ENCODE data around the gene DHRS9. TPM values are rescaled to one million over a fixed set of nuclear protein-coding genes. Genes with fewer than 3 reads are reported as not detected.

DHRS9 gene
- total and polyA plus RNA-seq, 9 of the 15 experiments (the other 6 are each of a cell fraction or from before 2014, with no cell fraction given), result 0.27 to 1.7 (median 0.69) TPM

- TF ChIP-seq REST (IDR thresholded peaks at IDR 0.05; ENCODE audit: borderline replicate concordance) (no peak), REST (CRISPR knock-in tag; IDR thresholded peaks at IDR 0.05; ENCODE audit: low read depth) (no peak)
Measured at GRCh38 chr2:169046440-169047151, 22.8 kb upstream of the DHRS9 start (continued).
